ENCODE results near the gene RWDD1.

The RWDD1 gene

GRCh38 chr6:116611056-116611455 lies 39.8 kb downstream of the RWDD1 start:
- no peak for DNase-seq (ENCODE audit: low spot score)

- DNase-seq (ENCODE audit: low spot score), result peak; percentile 88
Observed at GRCh38 chr6:116615937-116616736, 44.8 kb downstream of the RWDD1 start, which contains the start of gene RSPH4A. TSS of gene RSPH4A (plus strand) at chr6:116616479. CDS start at chr6:116616624, 145 bp downstream.

- DNase-seq (ENCODE audit: low spot score), result peak; percentile 48
Observed at GRCh38 chr6:116616737-116617053, 45.4 kb downstream of the RWDD1 start.

GRCh38 chr6:116624036-116624805 lies 52.9 kb downstream of the RWDD1 start:
- no peak for DNase-seq (ENCODE audit: low spot score)

GRCh38 chr6:116625872-116626271 lies 54.6 kb downstream of the RWDD1 start:
- no peak for DNase-seq (ENCODE audit: low spot score)

DNA sequence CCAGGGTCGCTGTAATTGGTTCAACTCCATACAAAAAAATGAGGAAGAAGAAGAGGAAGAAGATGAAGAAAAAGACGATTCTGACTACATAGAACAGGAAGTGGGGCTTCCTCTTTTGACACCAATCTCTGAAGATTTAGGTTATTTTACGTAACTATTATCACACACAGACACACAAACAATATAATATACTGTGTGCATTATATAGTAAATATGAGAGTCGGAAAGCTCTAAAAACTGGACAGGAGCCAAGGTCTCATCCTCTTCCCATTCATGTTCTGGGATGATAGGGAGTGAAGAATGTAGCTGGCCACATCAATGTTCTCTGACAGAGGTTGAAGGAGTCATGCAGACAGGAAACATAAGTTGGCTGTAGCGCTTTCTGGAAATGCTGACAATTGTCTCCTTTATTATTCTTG lies 58.3 kb downstream of the RWDD1 start:
- DNase-seq (ENCODE audit: low spot score), result no peak

GRCh38 chr6:116631379-116631990 lies 60.2 kb downstream of the RWDD1 start:
- no peak for DNase-seq (ENCODE audit: low spot score)

DNA sequence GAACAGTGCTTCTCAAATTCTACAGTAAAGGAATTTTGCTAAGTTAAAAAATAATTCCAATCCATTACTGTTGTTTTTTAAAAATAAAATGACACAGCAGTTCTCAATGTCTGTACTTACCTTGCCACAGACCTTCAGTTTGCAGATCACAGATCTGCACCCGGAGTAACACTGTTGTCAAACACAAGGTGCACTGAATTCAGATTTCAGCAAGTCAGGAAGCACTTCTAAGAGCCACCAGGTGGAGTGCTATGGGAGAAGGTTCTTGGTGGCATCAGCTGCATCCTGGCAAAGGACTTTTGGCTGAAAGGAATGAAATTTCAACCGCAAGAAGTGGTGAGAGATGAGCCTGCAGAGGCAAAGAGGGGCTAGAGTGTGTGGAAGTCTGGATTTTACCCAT lies 62.4 kb downstream of the RWDD1 start:
- DNase-seq (ENCODE audit: low spot score), result peak; percentile 35

Measured in D341Med (cell line).